HCT116 (cell line): ENCODE measurements around the gene GLIPR2. TPM values are rescaled to one million over a fixed set of nuclear protein-coding genes. Genes with fewer than 3 reads are reported as not detected.

Experiments used
- ATAC-seq: fragments of 200-7000 bp; cut with Tn5 transposase; 2 replicates; pipeline ENCODE4 v1.9.1; 2020; ENCODE audit warnings: mild to moderate bottlenecking, moderate library complexity
- BruUV-seq: library from RNA; stranded (reverse); fragments of 400-500 nt; replicated peaks from 2 replicates; lab custom pipeline; 2021; lab: Mats Ljungman, UMichigan
- CTCF ChIA-PET: fragments of 300-600 bp; sonication (Branson Sonifier 250); formaldehyde crosslinking; loops from one replicate; lab custom pipeline; 2021; ENCODE audit warnings: antibody characterized with exemption; lab: Charles Lee
- POLR2A ChIA-PET: fragments of 300-600, 350-600 bp; sonication (Branson Sonifier 250); formaldehyde crosslinking; loops from one replicate; lab custom pipeline; 2021; ENCODE audit warnings: antibody characterized with exemption; lab: Charles Lee
- RAD21 ChIA-PET, 2 experiments: fragments of 300-600 bp; sonication (Branson Sonifier 250); formaldehyde crosslinking; loops; one replicate each; lab custom pipeline; 2023; ENCODE audit warnings: low total read pairs in 2 of 2; ENCODE audit not compliant: uncharacterized antibody in 2 of 2, unreplicated experiment in 2 of 2, low non-redundant PET in 1 of 2; lab: Charles Lee
- DNase-seq: peaks from one replicate; pipeline ENCODE4 v3.0.0-alpha.2; 2010; ENCODE audit warnings: low read depth, low spot score
- H2AFZ ChIP-seq: fragments of 200-600 bp; shearing (Covaris generic), sonication (generic); 2 replicates; pipeline ENCODE4 v1.6.1; 2017; ENCODE audit warnings: low read depth, mixed run types, mixed read lengths, antibody characterized with exemption, low read length; ENCODE audit not compliant: poor library complexity, severe bottlenecking
- H3K27ac ChIP-seq: 2 replicates; pipeline ENCODE4 v1.5.1; 2012; ENCODE audit warnings: low read depth, low read length
- H3K27me3 ChIP-seq: fragments of 200-600 bp; sonication (generic); 2 replicates; pipeline ENCODE4 v1.6.1; 2016; ENCODE audit warnings: mixed run types, low read length, mixed read lengths; ENCODE audit not compliant: insufficient read depth
- H3K36me3 ChIP-seq, 2 experiments: fragments of 200-500 bp in 1 of 2; fragments of 200-600 bp in 1 of 2; sonication (Bioruptor generic) in 1 of 2; sonication (generic) in 1 of 2; 2 replicates each; pipeline versions ENCODE4 v1.5.1 to v1.6.1; 2014 to 2016; ENCODE audit warnings: low read length in 2 of 2, inconsistent platforms in 1 of 2, mixed read lengths in 1 of 2, mixed run types in 1 of 2; ENCODE audit not compliant: insufficient read depth in 2 of 2, control insufficient read depth in 1 of 2
- H3K4me1 ChIP-seq, 2 experiments: fragments of 200-600 bp in 1 of 2; sonication (generic) in 1 of 2; 2 replicates each; pipeline versions ENCODE4 v1.5.1 to v1.6.1; 2012 to 2017; ENCODE audit warnings: low read length in 2 of 2, inconsistent platforms in 1 of 2, mild to moderate bottlenecking in 1 of 2, mixed read lengths in 1 of 2, mixed run types in 1 of 2, moderate library complexity in 1 of 2; ENCODE audit not compliant: insufficient read depth in 2 of 2, control insufficient read depth in 1 of 2
- H3K4me2 ChIP-seq: fragments of 200-600 bp; sonication (generic); 2 replicates; pipeline ENCODE4 v1.6.1; 2017; ENCODE audit warnings: mixed run types, low read length, mixed read lengths
- H3K4me3 ChIP-seq, 2 experiments: fragments of 200-600 bp in 1 of 2; sonication (generic) in 1 of 2; replicated peaks in 1 of 2; 2 replicates each; pipeline ENCODE4 v1.5.1; 2011 to 2016; ENCODE audit warnings: low read length in 2 of 2, control low read depth in 1 of 2, low read depth in 1 of 2, mild to moderate bottlenecking in 1 of 2, mixed read lengths in 1 of 2, mixed run types in 1 of 2
- H3K79me2 ChIP-seq: fragments of 200-600 bp; sonication (generic); 2 replicates; pipeline ENCODE4 v1.6.1; 2017; ENCODE audit warnings: mild to moderate bottlenecking, mixed run types, low read length, moderate library complexity, mixed read lengths; ENCODE audit not compliant: insufficient read depth
- H3K9ac ChIP-seq: fragments of 200-600 bp; sonication (generic); 2 replicates; pipeline ENCODE4 v1.6.1; 2016; ENCODE audit warnings: low read length, mixed read lengths
- H3K9me2 ChIP-seq: fragments of 200-600 bp; sonication (generic), shearing (Covaris generic); 2 replicates; pipeline ENCODE4 v1.6.1; 2017; ENCODE audit warnings: mixed run types, mild to moderate bottlenecking, moderate library complexity; ENCODE audit not compliant: insufficient read depth
- H3K9me3 ChIP-seq, 2 experiments: fragments of 200-500 bp in 1 of 2; fragments of 200-600 bp in 1 of 2; sonication (Bioruptor generic) in 1 of 2; sonication (generic) in 1 of 2; 2 replicates each; pipeline ENCODE4 v1.6.1; 2014 to 2017; ENCODE audit warnings: low read length in 2 of 2, mixed read lengths in 2 of 2, inconsistent platforms in 1 of 2, low read depth in 1 of 2, mild to moderate bottlenecking in 1 of 2, mixed run types in 1 of 2, moderate library complexity in 1 of 2; ENCODE audit not compliant: control insufficient read depth in 1 of 2, insufficient read depth in 1 of 2
- H4K20me1 ChIP-seq: fragments of 200-600 bp; sonication (generic), shearing (Covaris generic); 2 replicates; pipeline ENCODE4 v1.6.1; 2017; ENCODE audit warnings: mixed run types, mild to moderate bottlenecking, moderate library complexity; ENCODE audit not compliant: insufficient read depth
- ATF3 ChIP-seq: IDR thresholded peaks from 2 replicates; pipeline ENCODE4 v1.6.1; 2012
- CEBPB ChIP-seq: IDR thresholded peaks from 2 replicates; pipeline ENCODE4 v1.6.1; 2012; ENCODE audit warnings: low read depth
- ELF1 ChIP-seq: IDR thresholded peaks from 2 replicates; pipeline ENCODE4 v1.6.1; 2012; ENCODE audit warnings: low read depth, borderline replicate concordance
- EZH2phosphoT487 ChIP-seq: fragments of 200-600 bp; IDR thresholded peaks from 2 replicates; pipeline ENCODE4 v1.6.1; 2018; ENCODE audit warnings: antibody characterized with exemption, borderline replicate concordance
- FOSL1 ChIP-seq: IDR thresholded peaks from 2 replicates; pipeline ENCODE4 v1.6.1; 2012; ENCODE audit warnings: low read depth
- JUND ChIP-seq: IDR thresholded peaks from 2 replicates; pipeline ENCODE4 v1.6.1; 2012
- MAX ChIP-seq: IDR thresholded peaks from 2 replicates; pipeline ENCODE4 v1.6.1; 2012
- RAD21 ChIP-seq: IDR thresholded peaks from 2 replicates; pipeline ENCODE4 v1.6.1; 2012; ENCODE audit warnings: low read depth, mild to moderate bottlenecking
- SIN3A ChIP-seq: IDR thresholded peaks from 2 replicates; pipeline ENCODE4 v1.6.1; 2012; ENCODE audit warnings: low read depth
- SRF ChIP-seq: IDR thresholded peaks from 2 replicates; pipeline ENCODE4 v1.6.1; 2012; ENCODE audit warnings: low read depth
- TCF7L2 ChIP-seq: IDR thresholded peaks from 2 replicates; pipeline ENCODE4 v1.7.0; 2011; ENCODE audit warnings: borderline replicate concordance, inconsistent platforms; ENCODE audit not compliant: insufficient read depth, insufficient read length; ENCODE audit errors: extremely low read depth
- intact Hi-C: fragments of 100-400 bp; cut with micrococcal nuclease; formaldehyde crosslinking; loops from 2 replicates; pipeline ENCODE4 v1.10.0; 2022
- total RNA-seq: library from RNA; stranded (reverse); gene quantifications from one replicate; pipeline ENCODE4 v1.2.1, GENCODE V29; 2021; ENCODE audit not compliant: unreplicated experiment

GLIPR2 gene
- total RNA-seq, 1 experiment from 2014 or later: 14.5 TPM

- Histone ChIP-seq H3K4me3 (no peak overlapping the region), H3K4me1 (peaks cover 7 to 12% of the 10 kb centered on the region in 2 experiments), H3K4me2 (0 out of 2 replicates have a peak overlapping the region, but pooled peaks have one; percentile 6), H2AFZ (no peak overlapping the region), H3K9me2 (no peaks in the 10 kb centered on the region), H3K27me3 (no peaks in the 10 kb centered on the region), H3K36me3 (no peaks in the 10 kb centered on the region), H3K27ac (no peak overlapping the region), H3K9me3 (peaks cover 0 to 3% of the 10 kb centered on the region in 2 experiments; a peak in 1 of 4 replicates), H4K20me1 (no peaks in the 10 kb centered on the region), H3K9ac (no peak overlapping the region)
- ChIA-PET CTCF (interaction anchor here (0.6 to 0.9 kb wide), 2 partner anchors 18 to 103 kb away, joined by 3 read pairs; no protein-coding TSS in a partner anchor), POLR2A (no interaction called here)
- no TSS peak for BruUV-seq
- intact Hi-C loops: no loop called here
- DNase-seq (no peak), ATAC-seq (peak; percentile 32; the same call in 1 of the 2 replicates)
- TF ChIP-seq EZH2phosphoT487 (no peak), TCF7L2 (no peak), RAD21 (no peak), FOSL1 (no peak), ATF3 (no peak), CEBPB (no peak), ELF1 (no peak), JUND (no peak), SIN3A (no peak), MAX (no peak), SRF (no peak)
- TF ChIP-seq, all 23 proteins: peak for 0
- no peaks in the 10 kb centered on the region for H3K79me2 ChIP-seq
- RAD21 ChIA-PET: no interaction called here
Measured at GRCh38 chr9:36148311-36149051, 11.9 kb downstream of the GLIPR2 start.
